Diencephalon (tissue), 1 donor: ENCODE data around the gene BRWD1. TPM values are rescaled to one million over a fixed set of nuclear protein-coding genes. Genes with fewer than 3 reads are reported as not detected.

ENCODE experiments used
- small RNA-seq: library from RNA; depleted of rRNA; stranded (forward); fragments of <200 nt; gene quantifications from one replicate; pipeline ENCODE3, GENCODE V24; 2014
- total RNA-seq: library from RNA; depleted of rRNA; stranded (reverse); fragments of >200 nt; gene quantifications from one replicate; pipeline ENCODE4 v1.2.3, GENCODE V29; 2014

The BRWD1 gene
- total RNA-seq, result 270 TPM

GRCh38 chr21:39313571-39314142, at the start of gene BRWD1:
TSS of gene BRWD1 (minus strand) at chr21:39313632. CDS start at chr21:39313491, 141 bp downstream.

GRCh38 chr21:39348355-39349210, 35.2 kb upstream of the BRWD1 start, which contains the start of gene HMGN1:
TSS of gene HMGN1 (minus strand) at chr21:39349088. CDS start at chr21:39348917, 171 bp downstream.

GRCh38 chr21:39183272-39184049, 130.0 kb downstream of the BRWD1 start, which contains the start of gene PSMG1:
TSS of gene PSMG1 (minus strand) at chr21:39183451. CDS start at chr21:39183385, 66 bp downstream.

Small RNA genes within 50 kb of the gene (small RNA-seq; reads per million reads assigned to genes)
- gene RF00019, result not detected

Other genes starting within 250 kb of the BRWD1 start
- 34.1 TPM for gene PSMG1, start 130.2 kb downstream of the BRWD1 start, total RNA-seq
- gene HMGN1, start 35.5 kb upstream of the BRWD1 start, total RNA-seq, result 127 TPM
- gene LCA5L, start 132.1 kb upstream of the BRWD1 start, total RNA-seq, result 1.2 TPM
- gene SH3BGR, start 138.3 kb upstream of the BRWD1 start, total RNA-seq, result 5.1 TPM